T-helper 17 cell (primary cell): ENCODE results near the gene ATG9A. TPM values are rescaled to one million over a fixed set of nuclear protein-coding genes. Genes with fewer than 3 reads are reported as not detected.
"Not testable (repeated sequence)": the region's sequence is repeated elsewhere in the genome, so short reads cannot be mapped to it uniquely, and the experiment has no call there.

ENCODE experiments used
- ATAC-seq: fragments of 150-1000 bp; cut with Tn5 transposase; 2 replicates; pipeline ENCODE4 v1.10.0; 2021; ENCODE audit warnings: mild to moderate bottlenecking, moderate library complexity
- DNase-seq, 3 donors: peaks; one replicate each; pipeline versions ENCODE4 v3.0.0 to v3.0.0-alpha.2; 2020 to 2021
- H3K9me3 ChIP-seq: one replicate; pipeline ENCODE4 v1.7.0; 2013; ENCODE audit warnings: low read length, mild to moderate bottlenecking; ENCODE audit not compliant: control insufficient read depth, poor library complexity, severe bottlenecking
- H3K27ac Mint-ChIP-seq: one replicate; pipeline ENCODE4 v1.8.0; 2022; ENCODE audit warnings: mild to moderate bottlenecking, moderate library complexity, mixed read lengths
- H3K27me3 Mint-ChIP-seq: one replicate; pipeline ENCODE4 v1.8.0; 2022; ENCODE audit warnings: mixed read lengths
- H3K36me3 Mint-ChIP-seq: one replicate; pipeline ENCODE4 v1.8.0; 2022; ENCODE audit warnings: low read depth, mixed read lengths
- H3K4me1 Mint-ChIP-seq: one replicate; pipeline ENCODE4 v1.8.0; 2022; ENCODE audit warnings: mild to moderate bottlenecking, mixed read lengths
- H3K4me3 Mint-ChIP-seq: one replicate; pipeline ENCODE4 v1.8.0; 2022; ENCODE audit warnings: mild to moderate bottlenecking, moderate library complexity, mixed read lengths
- total RNA-seq, 4 donors: library from RNA in 2 of 4; stranded (reverse) in 2 of 4; gene quantifications; one replicate each; pipeline ENCODE4 v1.2.3 and lab custom pipeline; 2022 to 2026

Gene ATG9A
- total RNA-seq, 2 donors from 2014 or later = 42.4 to 72.1 TPM

DNA sequence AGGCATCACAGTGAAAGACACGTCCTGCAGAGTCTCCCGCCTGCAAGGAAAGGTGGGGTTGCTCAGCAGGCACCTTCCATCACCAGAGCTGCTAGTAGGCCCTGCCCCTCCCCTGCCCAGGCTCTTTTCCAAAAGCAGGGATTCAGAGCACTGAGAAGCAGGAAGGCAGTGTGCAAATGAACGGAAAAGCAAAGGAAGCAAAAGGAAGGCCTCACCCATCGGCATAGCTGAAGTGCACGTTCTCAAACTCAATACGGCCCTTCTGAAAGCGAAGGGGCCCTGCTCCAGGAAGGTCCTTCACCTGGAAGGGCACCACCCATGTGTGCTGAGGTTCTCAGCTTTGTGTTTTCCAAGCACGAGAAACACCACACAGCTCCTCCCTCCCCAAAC is 16.4 kb downstream of the ATG9A start:
- ATAC-seq = no peak
- H3K36me3 Mint-ChIP-seq = no peaks in the 10 kb centered on the region
- no peak for DNase-seq
- no peaks in the 10 kb centered on the region for H3K27me3 Mint-ChIP-seq
- peaks cover 19% of the 10 kb centered on the region for H3K4me1 Mint-ChIP-seq
- H3K9me3 ChIP-seq = no peaks in the 10 kb centered on the region
- no peak overlapping the region for H3K27ac Mint-ChIP-seq
- no peak overlapping the region for H3K4me3 Mint-ChIP-seq

DNA sequence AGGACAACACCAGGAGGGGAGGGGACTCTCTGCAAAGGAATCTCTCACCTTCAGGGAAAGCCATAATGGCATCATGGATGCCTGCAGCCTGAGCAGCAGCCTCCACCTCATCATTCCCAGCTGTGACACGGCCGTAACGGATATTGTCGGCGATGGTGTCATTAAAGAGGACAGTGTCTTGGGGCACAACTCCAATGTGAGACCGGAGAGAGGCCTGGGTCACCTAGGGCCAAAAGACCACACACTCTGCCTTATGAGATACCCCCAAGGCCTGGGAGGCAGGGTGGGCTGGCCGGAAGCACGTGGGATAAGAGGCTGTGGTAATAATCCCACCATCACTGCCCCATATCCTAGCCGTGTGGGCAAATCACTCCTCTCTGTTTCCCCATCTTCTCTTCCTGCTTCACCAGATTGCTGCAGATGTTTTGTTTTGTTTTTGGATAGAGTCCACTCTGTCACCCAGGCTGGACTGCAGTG is 18.5 kb downstream of the ATG9A start:
- Mint-ChIP-seq H3K4me1 (peaks cover 20% of the 10 kb centered on the region), H3K4me3 (peak overlapping the region; percentile 63), H3K36me3 (no peaks in the 10 kb centered on the region), H3K27ac (peak overlapping the region; percentile 94), H3K27me3 (no peaks in the 10 kb centered on the region)
- DNase-seq = no peak
- ATAC-seq = no peak
- H3K9me3 ChIP-seq = no peaks in the 10 kb centered on the region

DNA sequence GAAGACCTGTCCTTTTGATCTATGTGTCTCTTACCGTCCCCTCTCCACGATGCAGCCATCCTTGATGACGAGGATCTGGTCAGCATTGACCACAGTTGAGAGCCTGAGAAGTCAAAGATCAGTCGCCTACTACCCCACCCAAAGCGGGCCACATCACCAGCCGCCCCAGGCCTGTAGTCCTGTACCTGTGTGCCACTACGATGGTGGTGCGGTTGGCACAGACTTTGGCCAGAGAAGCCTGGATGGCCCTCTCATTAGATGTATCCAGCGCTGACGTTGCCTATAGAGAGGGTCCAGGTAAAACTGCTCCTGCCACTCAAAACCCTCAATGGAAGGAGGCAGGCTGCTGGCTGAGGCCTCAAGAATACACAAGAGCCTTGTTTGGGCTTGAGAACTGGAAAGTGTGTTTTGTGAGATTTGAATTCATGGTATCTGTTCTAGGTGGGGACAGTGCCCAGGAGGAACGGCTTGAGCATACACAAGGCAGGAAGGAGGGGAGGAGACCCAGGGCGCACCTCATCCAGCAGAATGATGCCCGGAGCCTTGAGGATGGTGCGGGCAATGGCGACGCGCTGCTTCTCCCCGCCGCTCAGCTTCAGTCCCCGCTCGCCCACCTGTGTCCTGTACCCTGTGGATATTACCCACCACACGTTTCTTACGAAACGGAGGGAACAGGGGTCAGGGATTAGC is 19.1 kb downstream of the ATG9A start:
- Mint-ChIP-seq H3K4me3 (no peak overlapping the region), H3K4me1 (peaks cover 20% of the 10 kb centered on the region), H3K36me3 (no peaks in the 10 kb centered on the region), H3K27ac (peak overlapping the region; percentile 94), H3K27me3 (no peaks in the 10 kb centered on the region)
- ATAC-seq (no peak), DNase-seq (no peak)
- H3K9me3 ChIP-seq = no peaks in the 10 kb centered on the region

DNA sequence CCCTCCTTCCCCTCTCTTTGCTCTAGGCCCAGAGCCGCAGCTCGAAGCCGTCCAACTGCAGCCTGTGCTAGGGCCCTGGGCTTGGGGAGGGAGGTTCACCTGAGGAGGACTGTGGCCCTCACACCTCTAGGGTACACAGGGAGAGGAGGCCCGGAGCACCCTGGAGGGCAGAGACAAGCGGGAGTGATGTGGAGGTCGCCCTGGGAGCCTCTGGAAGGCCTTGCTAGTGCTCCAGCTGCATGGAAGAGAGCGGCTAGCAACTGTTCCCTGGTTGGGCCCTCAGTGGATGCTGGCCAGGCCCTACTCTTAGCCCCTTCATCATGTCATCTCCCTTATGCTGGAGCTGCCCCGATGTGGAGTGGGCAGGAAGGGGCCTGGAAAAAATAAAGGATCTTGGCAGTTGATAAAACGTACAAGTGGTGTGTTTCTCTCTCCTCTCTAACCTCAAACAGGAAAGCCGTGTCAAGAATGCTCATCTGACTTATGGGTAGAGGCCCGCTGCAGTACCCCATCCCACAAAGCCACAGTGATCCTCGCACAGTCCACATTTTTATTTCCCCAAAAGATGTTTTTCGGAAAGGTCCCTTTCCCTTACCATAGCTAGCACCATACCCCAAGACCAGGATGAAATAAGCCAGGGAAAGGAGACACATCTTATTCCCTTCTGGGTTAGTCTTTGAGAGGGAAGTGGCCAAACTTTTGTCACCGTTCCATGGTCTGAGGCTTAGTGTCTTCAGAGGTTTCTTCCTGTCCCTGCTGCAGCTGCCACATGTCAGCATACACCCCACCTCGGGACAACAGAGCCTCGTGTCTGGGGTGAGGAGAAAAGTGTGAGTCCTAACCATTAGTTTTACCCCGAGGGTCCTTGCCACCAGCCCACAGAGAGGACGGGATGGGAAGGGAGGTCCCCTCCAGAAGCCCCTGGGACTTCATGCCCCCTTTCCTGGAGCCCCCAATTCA is 19.9 kb downstream of the ATG9A start:
- Mint-ChIP-seq H3K36me3 (no peaks in the 10 kb centered on the region), H3K4me3 (peak overlapping the region; percentile 21), H3K4me1 (peaks cover 20% of the 10 kb centered on the region), H3K27me3 (no peaks in the 10 kb centered on the region), H3K27ac (peak overlapping the region; percentile 94)
- ATAC-seq (no peak), DNase-seq (no peak)
- no peaks in the 10 kb centered on the region for H3K9me3 ChIP-seq

DNA sequence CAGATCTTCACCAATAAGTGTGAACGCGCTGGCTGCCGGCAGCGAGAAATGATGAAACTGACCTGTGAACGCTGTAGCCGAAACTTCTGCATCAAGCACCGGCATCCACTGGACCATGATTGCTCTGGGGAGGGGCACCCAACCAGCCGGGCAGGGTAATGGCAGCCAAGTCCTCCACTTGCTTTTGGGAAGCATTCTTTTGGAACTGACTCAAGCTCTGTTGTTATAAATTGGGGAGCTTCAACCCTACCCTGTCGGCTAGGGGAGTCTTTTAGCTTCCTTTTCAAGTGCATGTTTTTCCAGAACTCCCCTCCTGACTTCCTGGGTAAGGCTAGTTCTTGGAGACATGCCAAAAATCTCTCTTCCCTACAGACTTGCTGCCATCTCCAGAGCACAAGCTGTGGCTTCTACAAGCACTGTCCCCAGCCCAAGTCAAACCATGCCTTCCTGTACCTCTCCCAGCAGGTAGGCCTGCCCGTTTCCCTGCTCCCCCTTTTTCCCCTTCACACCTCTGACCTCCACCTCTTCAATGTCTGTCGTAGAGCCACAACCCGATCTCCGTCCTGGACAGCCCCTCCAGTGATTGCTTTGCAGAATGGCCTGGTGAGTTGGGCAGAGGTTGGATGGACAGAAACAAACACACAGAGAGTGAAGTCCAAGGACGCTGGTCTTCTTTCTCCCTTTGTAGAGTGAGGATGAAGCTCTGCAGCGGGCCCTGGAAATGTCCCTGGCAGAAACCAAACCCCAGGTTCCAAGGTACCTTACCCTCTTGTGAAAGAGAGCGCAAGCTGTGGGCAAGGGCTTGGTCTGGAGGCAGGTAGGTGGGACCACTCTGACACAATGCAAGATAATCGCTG is 21.3 kb downstream of the ATG9A start:
- Mint-ChIP-seq H3K27me3 (no peaks in the 10 kb centered on the region), H3K27ac (peak overlapping the region; percentile 94), H3K4me1 (peaks cover 20% of the 10 kb centered on the region), H3K36me3 (no peaks in the 10 kb centered on the region), H3K4me3 (peak overlapping the region; percentile 91)
- ATAC-seq (no peak), DNase-seq (no peak)
- H3K9me3 ChIP-seq = no peaks in the 10 kb centered on the region

DNA sequence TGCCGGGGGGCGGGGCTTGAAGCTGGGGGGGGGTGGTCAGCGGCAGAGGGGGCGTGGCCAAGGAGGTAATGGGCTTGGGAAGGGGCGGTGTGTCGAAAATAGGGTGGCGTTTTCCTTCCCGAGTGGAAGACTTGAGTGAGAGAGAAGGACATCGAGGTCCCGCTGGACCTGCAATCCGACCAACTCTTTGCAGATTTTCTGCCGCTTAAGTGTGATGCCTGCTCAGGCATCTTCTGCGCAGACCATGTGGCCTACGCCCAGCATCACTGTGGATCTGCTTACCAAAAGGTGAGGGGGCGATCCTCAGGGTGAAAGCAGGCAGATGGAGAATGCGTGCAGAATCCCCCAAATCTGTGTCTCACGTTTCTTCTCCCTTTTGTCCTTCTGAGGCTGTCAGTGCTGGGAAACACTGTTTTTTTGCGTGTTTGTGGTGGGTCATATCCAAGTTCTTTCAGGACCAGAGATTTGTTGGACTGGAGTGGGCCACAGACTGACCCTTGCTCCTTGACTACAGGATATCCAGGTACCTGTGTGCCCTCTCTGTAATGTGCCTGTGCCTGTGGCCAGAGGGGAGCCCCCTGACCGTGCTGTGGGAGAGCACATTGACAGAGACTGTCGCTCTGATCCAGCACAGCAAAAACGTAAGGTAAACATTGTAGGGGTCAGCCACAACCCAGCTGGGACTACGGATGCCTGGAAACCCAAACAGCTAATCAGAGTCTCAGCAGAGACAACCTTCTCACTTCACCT is 22.1 kb downstream of the ATG9A start:
- H3K4me1 Mint-ChIP-seq = peaks cover 20% of the 10 kb centered on the region
- H3K4me3 Mint-ChIP-seq = peak overlapping the region; percentile 91
- no peaks in the 10 kb centered on the region for H3K36me3 Mint-ChIP-seq
- no peak for DNase-seq
- no peak for ATAC-seq
- H3K27me3 Mint-ChIP-seq = no peaks in the 10 kb centered on the region
- peak overlapping the region; percentile 94 for H3K27ac Mint-ChIP-seq
- H3K9me3 ChIP-seq = no peaks in the 10 kb centered on the region

DNA sequence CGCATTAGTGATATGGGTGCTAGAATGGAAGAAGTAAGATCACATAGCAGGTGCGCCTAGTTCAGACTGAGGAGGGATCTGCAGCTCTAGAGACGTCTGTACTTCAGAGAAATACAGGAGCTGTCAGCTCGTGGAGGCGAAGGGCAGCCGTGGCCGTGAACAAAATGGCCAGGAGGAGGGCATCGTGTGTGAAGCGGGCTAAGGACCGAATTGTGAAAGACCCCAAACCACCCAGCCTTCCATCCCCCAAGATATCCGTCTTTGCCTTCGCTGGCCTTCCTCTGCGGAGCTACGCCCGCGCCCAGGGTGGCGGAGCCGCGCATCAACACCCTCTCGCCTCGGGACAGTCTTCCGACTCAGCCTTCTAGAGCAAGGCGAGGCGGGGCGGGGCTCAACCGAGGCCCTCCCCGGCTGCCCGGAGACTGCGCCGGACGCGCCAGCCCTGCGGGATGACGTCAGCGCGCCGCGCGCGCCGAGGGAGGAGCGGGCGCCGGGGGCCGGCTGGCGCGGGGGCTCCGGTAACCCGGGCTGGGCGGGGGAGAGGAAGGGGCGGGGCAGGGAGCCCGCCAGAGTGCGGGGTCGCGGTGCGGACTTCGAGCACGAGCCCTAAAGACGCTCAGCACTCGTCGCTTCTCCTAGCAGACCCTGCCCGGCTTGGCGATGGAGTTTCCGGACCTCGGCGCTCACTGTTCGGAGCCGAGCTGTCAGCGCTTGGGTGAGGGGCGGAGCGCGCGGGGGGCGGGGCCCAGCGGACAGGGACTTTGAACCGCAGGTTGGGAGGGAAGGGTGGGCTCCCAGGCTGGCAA is 22.9 kb downstream of the ATG9A start, which contains the start of gene ZFAND2B:
Gene ZFAND2B, plus strand, starts transcription at position 455 of the 806 bp plus-strand sequence. Its CDS starts 206 bp downstream, at position 661.
- Mint-ChIP-seq H3K4me1 (peaks cover 20% of the 10 kb centered on the region), H3K27ac (peak within 1 kb of the TSS; percentile 94), H3K4me3 (peak within 1 kb of the TSS; percentile 91), H3K36me3 (no peaks in the 10 kb centered on the region), H3K27me3 (no peaks in the 10 kb centered on the region)
- peak; percentile 95 for ATAC-seq
- H3K9me3 ChIP-seq = no peaks in the 10 kb centered on the region
- DNase-seq = peak; percentile 95 to 98 (median 95)

DNA sequence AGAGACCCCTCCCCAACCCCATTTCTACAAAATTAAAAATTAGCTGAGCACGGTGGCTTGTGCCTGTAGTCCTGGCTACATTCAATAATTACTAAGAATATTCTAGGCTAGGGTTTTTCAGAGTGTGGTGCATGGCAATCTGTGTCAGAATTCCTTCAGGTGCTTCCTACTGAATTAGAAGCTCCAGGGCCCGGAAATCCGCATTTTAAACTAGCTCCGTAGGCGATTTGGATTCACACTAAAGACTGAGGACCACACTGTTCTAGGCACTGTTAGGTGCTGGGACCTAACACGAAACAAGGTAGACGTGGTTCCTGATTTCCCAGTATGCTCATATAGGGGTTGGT is 23.5 kb downstream of the ATG9A start:
- ATAC-seq (no peak), DNase-seq (no peak)
- no peaks in the 10 kb centered on the region for H3K9me3 ChIP-seq
- peak overlapping the region; percentile 91 for H3K27ac Mint-ChIP-seq
- H3K36me3 Mint-ChIP-seq = no peaks in the 10 kb centered on the region
- peak overlapping the region; percentile 91 for H3K4me3 Mint-ChIP-seq
- H3K27me3 Mint-ChIP-seq = peaks cover 1% of the 10 kb centered on the region
- H3K4me1 Mint-ChIP-seq = peaks cover 16% of the 10 kb centered on the region

DNA sequence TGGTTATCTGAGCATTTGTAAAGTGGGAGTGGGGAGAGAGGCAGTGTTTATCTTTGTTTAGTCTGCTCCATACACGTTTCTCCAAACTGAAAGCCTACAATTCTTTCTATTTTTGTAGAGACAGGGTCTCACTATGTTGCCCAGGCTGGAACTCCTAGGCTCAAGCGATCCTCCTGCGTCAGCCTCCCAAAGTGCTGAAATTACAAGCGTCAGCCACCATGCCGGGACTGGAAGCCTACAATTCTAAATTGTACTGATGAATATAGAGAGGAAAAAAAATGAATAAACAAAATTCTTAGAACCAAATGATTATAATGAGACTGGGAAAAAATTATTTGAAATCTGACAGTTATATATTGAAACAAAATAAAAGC is 24.3 kb downstream of the ATG9A start:
- Mint-ChIP-seq H3K27me3 (peaks cover 8% of the 10 kb centered on the region), H3K4me1 (peaks cover 18% of the 10 kb centered on the region), H3K36me3 (no peaks in the 10 kb centered on the region), H3K4me3 (no peak overlapping the region), H3K27ac (no peak overlapping the region)
- no peak for ATAC-seq
- no peaks in the 10 kb centered on the region for H3K9me3 ChIP-seq
- DNase-seq = no peak

DNA sequence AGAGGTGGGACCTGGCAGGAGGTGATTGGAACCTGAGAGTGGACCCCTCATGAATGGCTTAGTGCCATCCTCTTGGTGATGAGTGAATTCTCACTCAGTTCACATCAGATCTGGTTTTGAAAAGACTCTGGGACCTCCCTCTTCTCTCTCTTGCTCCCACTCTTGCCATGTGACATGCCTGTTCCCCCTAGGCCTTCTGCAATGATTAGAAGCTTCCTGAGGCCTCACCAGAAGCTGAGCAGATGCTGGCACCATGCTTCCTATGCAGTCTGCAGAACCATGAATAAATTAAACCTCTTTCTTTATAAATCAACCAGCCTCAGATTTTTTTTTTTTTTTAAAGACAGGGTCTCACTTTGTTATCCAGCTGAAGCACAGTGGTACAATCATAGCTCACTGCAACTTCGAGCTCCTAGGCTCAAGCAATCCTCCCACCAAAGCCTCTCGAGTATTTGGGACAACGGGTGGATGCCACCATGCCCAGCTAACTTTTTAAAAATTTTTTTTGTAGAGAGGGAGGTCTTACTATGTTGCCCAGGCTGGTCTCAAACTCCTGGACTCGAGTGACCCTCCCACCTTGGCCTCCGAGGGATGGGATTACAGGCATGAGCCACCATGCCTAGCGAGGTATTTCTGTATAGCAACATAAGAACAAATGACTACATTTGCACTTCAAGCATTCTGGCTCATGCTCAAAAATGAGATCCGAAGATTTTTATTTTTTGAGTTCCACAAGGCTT is 24.8 kb downstream of the ATG9A start:
- Mint-ChIP-seq H3K4me3 (no peak overlapping the region), H3K36me3 (no peaks in the 10 kb centered on the region), H3K27ac (no peak overlapping the region), H3K4me1 (peaks cover 18% of the 10 kb centered on the region), H3K27me3 (peaks cover 10% of the 10 kb centered on the region)
- no peak for ATAC-seq
- DNase-seq = no peak
- H3K9me3 ChIP-seq = no peaks in the 10 kb centered on the region

DNA sequence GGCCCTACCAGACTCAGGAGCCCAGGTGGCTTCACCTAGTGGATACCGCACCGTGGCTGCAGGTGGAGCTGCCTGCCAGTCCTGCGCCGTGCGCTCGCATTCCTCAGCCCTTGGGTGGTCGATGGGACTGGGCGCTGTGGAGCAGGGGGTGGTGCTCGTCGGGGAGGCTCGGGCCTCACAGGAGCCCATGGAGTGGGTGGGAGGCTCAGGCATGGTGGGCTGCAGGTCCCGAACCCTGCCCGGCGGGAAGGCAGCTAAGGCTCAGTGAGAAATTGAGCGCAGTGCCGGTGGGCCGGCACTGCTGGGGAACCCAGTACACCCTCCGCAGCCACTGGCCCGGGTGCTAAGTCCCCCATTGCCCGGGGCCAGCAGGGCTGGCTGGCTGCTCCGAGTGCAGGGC is 28.1 kb downstream of the ATG9A start:
- ATAC-seq, H3K4me1 Mint-ChIP-seq, H3K36me3 Mint-ChIP-seq, H3K9me3 ChIP-seq, DNase-seq, H3K27ac Mint-ChIP-seq, H3K4me3 Mint-ChIP-seq: not testable (repeated sequence)
- H3K27me3 Mint-ChIP-seq = peaks cover 21% of the 10 kb centered on the region
